Measurements from ENCODE around the gene BLOC1S4.
"Not testable (repeated sequence)": the region's sequence is repeated elsewhere in the genome, so short reads cannot be mapped to it uniquely, and the experiment has no call there.

BLOC1S4 gene

GRCh38 chr4:6742507-6742906 lies 26.5 kb downstream of the BLOC1S4 start:
- DNase-seq (ENCODE audit: low spot score): no peak

GRCh38 chr4:6742989-6743388 lies 27.0 kb downstream of the BLOC1S4 start:
- no peak for DNase-seq (ENCODE audit: low spot score)

GRCh38 chr4:6746721-6747293 lies 30.8 kb downstream of the BLOC1S4 start:
- no peak for DNase-seq (ENCODE audit: low spot score)

GRCh38 chr4:6747294-6748051 lies 31.5 kb downstream of the BLOC1S4 start:
- no peak for DNase-seq (ENCODE audit: low spot score)

GRCh38 chr4:6748286-6748685 lies 32.3 kb downstream of the BLOC1S4 start:
- DNase-seq (ENCODE audit: low spot score): no peak

GRCh38 chr4:6749340-6750171 lies 33.6 kb downstream of the BLOC1S4 start:
- DNase-seq (ENCODE audit: low spot score): no peak

GRCh38 chr4:6750286-6751221 lies 34.6 kb downstream of the BLOC1S4 start:
- DNase-seq (ENCODE audit: low spot score): no peak

- no peak for DNase-seq (ENCODE audit: low spot score)
Observed at GRCh38 chr4:6751611-6752485, 35.9 kb downstream of the BLOC1S4 start.

GRCh38 chr4:6752486-6752829 lies 36.5 kb downstream of the BLOC1S4 start:
- no peak for DNase-seq (ENCODE audit: low spot score)

- no peak for DNase-seq (ENCODE audit: low spot score)
Observed at GRCh38 chr4:6753103-6753560, 37.2 kb downstream of the BLOC1S4 start.

GRCh38 chr4:6753891-6754290 lies 37.9 kb downstream of the BLOC1S4 start:
- DNase-seq (ENCODE audit: low spot score): no peak

GRCh38 chr4:6754481-6755087 lies 38.6 kb downstream of the BLOC1S4 start:
- no peak for DNase-seq (ENCODE audit: low spot score)

- no peak for DNase-seq (ENCODE audit: low spot score)
Observed at GRCh38 chr4:6755088-6755753, 39.2 kb downstream of the BLOC1S4 start.

- not testable (repeated sequence) for DNase-seq (ENCODE audit: low spot score)
Observed at GRCh38 chr4:6756345-6756744, 40.4 kb downstream of the BLOC1S4 start.

- DNase-seq (ENCODE audit: low spot score): no peak
Observed at GRCh38 chr4:6758728-6759127, 42.8 kb downstream of the BLOC1S4 start.

- DNase-seq (ENCODE audit: low spot score): no peak
Observed at GRCh38 chr4:6760865-6761264, 44.9 kb downstream of the BLOC1S4 start.

- DNase-seq (ENCODE audit: low spot score): no peak
Observed at GRCh38 chr4:6761649-6762615, 46.0 kb downstream of the BLOC1S4 start.

- DNase-seq (ENCODE audit: low spot score): no peak
Observed at GRCh38 chr4:6763330-6763851, 47.4 kb downstream of the BLOC1S4 start.
